GM12878 (cell line): ENCODE measurements around the gene EGFR. TPM values are rescaled to one million over a fixed set of nuclear protein-coding genes. Genes with fewer than 3 reads are reported as not detected.

Source experiments
- ATAC-seq: fragments of 200-7000 bp; cut with Tn5 transposase; 3 replicates; pipeline ENCODE4 v1.9.1; 2020; ENCODE audit warnings: mild to moderate bottlenecking, moderate library complexity
- BruUV-seq: library from RNA; stranded (reverse); fragments of 400-500 nt; replicated peaks from 2 replicates; lab custom pipeline; 2021; lab: Mats Ljungman, UMichigan
- CTCF ChIA-PET: fragments of 300-600 bp; sonication (Branson Sonifier 250); formaldehyde crosslinking; extraction: SDS; loops from one replicate; lab custom pipeline; 2021; ENCODE audit warnings: inconsistent platforms; lab: Yijun Ruan, JAX
- POLR2A ChIA-PET: fragments of 350-600 bp; formaldehyde crosslinking; extraction: SDS; loops from one replicate; lab custom pipeline; 2021; ENCODE audit warnings: inconsistent platforms; lab: Charles Lee
- RAD21 ChIA-PET: fragments of 300-600 bp; sonication (Branson Sonifier 250); formaldehyde crosslinking; loops from one replicate; lab custom pipeline; 2023; ENCODE audit warnings: antibody characterized with exemption; ENCODE audit not compliant: unreplicated experiment; lab: Charles Lee
- SMC1A ChIA-PET: fragments of 300-600 bp; sonication (Branson Sonifier 250); formaldehyde crosslinking; loops from one replicate; lab custom pipeline; 2023; ENCODE audit not compliant: unreplicated experiment, uncharacterized antibody; lab: Charles Lee
- DNase-seq: peaks from one replicate; pipeline ENCODE4 v3.0.0-alpha.2; 2011; ENCODE audit warnings: low read depth, low spot score
- FAIRE-seq: peaks from 3 replicates; lab custom pipeline; 2011; peaks lifted over from hg19 to GRCh38; lab: Jason Lieb, UNC
- H2AFZ ChIP-seq: 2 replicates; pipeline ENCODE4 v1.6.0; 2011; ENCODE audit warnings: low read depth, low read length, control low read depth; ENCODE audit not compliant: control insufficient read depth
- H3K27ac ChIP-seq: 2 replicates; pipeline ENCODE4 v1.5.1; 2011; ENCODE audit warnings: control low read depth; ENCODE audit not compliant: control insufficient read depth, insufficient read depth
- H3K27me3 ChIP-seq, 2 experiments: replicated peaks in 1 of 2; 2 replicates each; pipeline versions ENCODE4 v1.6.0 to v1.6.1; 2011; ENCODE audit warnings: low read length in 1 of 2; ENCODE audit not compliant: control insufficient read depth in 2 of 2, insufficient read depth in 2 of 2
- H3K36me3 ChIP-seq, 2 experiments: 2 replicates each; pipeline ENCODE4 v1.5.1; 2011; ENCODE audit warnings: low read length in 1 of 2; ENCODE audit not compliant: control insufficient read depth in 2 of 2, insufficient read depth in 2 of 2
- H3K4me1 ChIP-seq: 2 replicates; pipeline ENCODE4 v1.6.1; 2011; ENCODE audit warnings: mild to moderate bottlenecking, low read length, moderate library complexity, mixed read lengths; ENCODE audit not compliant: control insufficient read depth, insufficient read depth
- H3K4me2 ChIP-seq: 2 replicates; pipeline ENCODE4 v1.6.0; 2011; ENCODE audit warnings: control low read depth; ENCODE audit not compliant: control insufficient read depth, insufficient read depth
- H3K4me3 ChIP-seq: fragments of 200-600 bp; sonication (generic); 2 replicates; pipeline ENCODE4 v1.5.1; 2016
- H3K79me2 ChIP-seq: 2 replicates; pipeline ENCODE4 v1.6.0; 2011; ENCODE audit warnings: low read length; ENCODE audit not compliant: control insufficient read depth, insufficient read depth
- H3K9ac ChIP-seq: 2 replicates; pipeline ENCODE4 v1.8.0; 2011; ENCODE audit warnings: low read length, control low read depth, mixed read lengths; ENCODE audit not compliant: control insufficient read depth, insufficient read depth
- H3K9me3 ChIP-seq: replicated peaks from 3 replicates; pipeline ENCODE4 v1.5.1; 2011; ENCODE audit warnings: mild to moderate bottlenecking, low read length; ENCODE audit not compliant: control insufficient read depth, insufficient read depth
- H4K20me1 ChIP-seq: 2 replicates; pipeline ENCODE4 v1.6.0; 2011; ENCODE audit not compliant: control insufficient read depth, insufficient read depth
- E2F4 ChIP-seq: IDR thresholded peaks from 2 replicates; pipeline ENCODE4 v1.6.1; 2012; ENCODE audit warnings: low read depth, low read length, improper control_type of control experiment
- HCFC1 ChIP-seq: fragments of 150-350 bp; IDR thresholded peaks from 2 replicates; pipeline ENCODE4 v1.6.1; 2014; ENCODE audit warnings: low read length
- KLF5 ChIP-seq: fragments of 450-650 bp; IDR thresholded peaks from 2 replicates; pipeline ENCODE4 v1.6.1; 2014; ENCODE audit warnings: mild to moderate bottlenecking; ENCODE audit not compliant: partially characterized antibody
- RAD51 ChIP-seq: fragments of 450-650 bp; IDR thresholded peaks from 2 replicates; pipeline ENCODE4 v1.6.1; 2016; ENCODE audit warnings: moderate library complexity, mild to moderate bottlenecking, inconsistent platforms
- SRF ChIP-seq, 2 experiments: IDR thresholded peaks; 2 replicates each; pipeline ENCODE4 v1.6.1; 2011; ENCODE audit warnings: low read depth in 2 of 2, low read length in 2 of 2, mild to moderate bottlenecking in 1 of 2, moderate library complexity in 1 of 2
- ZNF207 ChIP-seq: fragments of 450-650 bp; IDR thresholded peaks from 2 replicates; pipeline ENCODE4 v1.6.1; 2014; ENCODE audit warnings: antibody characterized with exemption, mild to moderate bottlenecking, borderline replicate concordance
- ZNF274 ChIP-seq: IDR thresholded peaks from one replicate; pipeline ENCODE4 v1.8.0; 2011; ENCODE audit not compliant: insufficient read length, insufficient read depth
- WGBS: methylation state at CpG from one replicate; pipeline ENCODE4 v1.1.6; 2016; ENCODE audit warnings: low lambda C conversion rate; ENCODE audit not compliant: insufficient replicate concordance, insufficient coverage; ENCODE audit errors: missing lambda C conversion rate; 5-methylcytosine and 5-hydroxymethylcytosine counted together
- in situ Hi-C: fragments of 300-500 bp; cut with MboI; formaldehyde crosslinking; loops from 9 replicates; pipeline ENCODE4 v1.14.3; 2018; ENCODE audit warnings: mixed read lengths
- intact Hi-C: fragments of 100-400 bp; cut with micrococcal nuclease; formaldehyde crosslinking; loops from one replicate; pipeline ENCODE4 v1.14.2; 2022; ENCODE audit not compliant: unreplicated experiment
- polyA plus RNA-seq, 11 experiments: library from polyadenylated mRNA; depleted of rRNA in 4 of 11; unstranded in 6 of 11; stranded (reverse) in 5 of 11; fragments of >200 nt; fragmentation: Nextera tagmentation in 4 of 11; fragmentation: Illumina TruSeq in 1 of 11; extraction: Ambion mirVana in 4 of 11; extraction: Trizol in 1 of 11; gene quantifications; 1 replicate in 1 of 11; 2 replicates in 10 of 11; pipeline versions ENCODE4 v1.2.1 to v1.2.3, GENCODE V29; 2011 to 2016; ENCODE audit warnings: inconsistent platforms in 2 of 11, missing spikeins in 2 of 11, low read depth in 1 of 11
- total RNA-seq, 4 experiments: library from RNA; depleted of rRNA in 3 of 4; stranded (reverse); fragments of >200 nt in 3 of 4; fragmentation: Illumina TruSeq in 1 of 4; extraction: Trizol in 1 of 4; gene quantifications; 2 replicates each; pipeline versions ENCODE4 v1.2.1 to v1.2.3, GENCODE V29; 2013 to 2021

The EGFR gene
- total and polyA plus RNA-seq, 10 of the 15 experiments (the other 5 are each of a cell fraction or from before 2014, with no cell fraction given), result 0.01 to 0.31 TPM; not detected in 8

GRCh38 chr7:55241958-55242357 lies 223.1 kb downstream of the EGFR start:
- Histone ChIP-seq H3K9me3 (no peaks in the 10 kb centered on the region), H3K4me1 (no peaks in the 10 kb centered on the region), H3K79me2 (no peaks in the 10 kb centered on the region), H2AFZ (no peak overlapping the region), H3K4me3 (no peak overlapping the region), H3K4me2 (no peak overlapping the region), H3K27ac (no peak overlapping the region), H3K36me3 (no peaks in the 10 kb centered on the region), H3K9ac (no peak overlapping the region)
- SMC1A ChIA-PET, result no interaction called here
- POLR2A ChIA-PET, result no interaction called here
- TF ChIP-seq ZNF274, result no peak
- TF ChIP-seq, all 136 proteins: peak for 0
- DNase-seq, result no peak
- BruUV-seq, result no TSS peak
- Histone ChIP-seq H3K27me3 (peaks cover 0 to 8% of the 10 kb centered on the region in 2 experiments; a peak in 3 of 4 replicates), H4K20me1 (no peaks in the 10 kb centered on the region)
- no peak for FAIRE-seq
- ChIA-PET CTCF (no interaction called here), RAD21 (no interaction called here)
- in situ Hi-C loops (no loop called here), intact Hi-C loops (no loop called here)
- 35% methylated on average over 6 of the region's 6 CpGs for WGBS
- ATAC-seq, result no peak

GRCh38 chr7:55242613-55243012 lies 223.8 kb downstream of the EGFR start:
- no peaks in the 10 kb centered on the region for H3K79me2 ChIP-seq
- ATAC-seq (no peak), DNase-seq (no peak), FAIRE-seq (no peak)
- 29% methylated on average over 2 of the region's 2 CpGs for WGBS
- no peaks in the 10 kb centered on the region for H4K20me1 ChIP-seq
- no peaks in the 10 kb centered on the region for H3K4me1 ChIP-seq
- intact Hi-C loops, result no loop called here
- H3K4me2 ChIP-seq, result no peak overlapping the region
- RAD21 ChIA-PET, result no interaction called here
- in situ Hi-C loops, result no loop called here
- SMC1A ChIA-PET, result no interaction called here
- CTCF ChIA-PET, result no interaction called here
- POLR2A ChIA-PET, result no interaction called here
- H3K4me3 ChIP-seq, result no peak overlapping the region
- no peak overlapping the region for H3K9ac ChIP-seq
- H3K9me3 ChIP-seq, result no peaks in the 10 kb centered on the region
- H3K27me3 ChIP-seq, result peaks cover 0 to 4% of the 10 kb centered on the region in 2 experiments; a peak in 2 of 4 replicates
- TF ChIP-seq E2F4 (no peak), KLF5 (no peak), HCFC1 (no peak), ZNF207 (no peak), SRF (IDR thresholded peaks at IDR 0.05; ENCODE audit: low read depth in 2 of 2, low read length in 2 of 2) (no peak), RAD51 (no peak)
- no peak overlapping the region for H2AFZ ChIP-seq
- no peaks in the 10 kb centered on the region for H3K36me3 ChIP-seq
- no TSS peak for BruUV-seq
- no peak overlapping the region for H3K27ac ChIP-seq
